Measurements from ENCODE around the gene ARMC2.

Gene ARMC2

DNA sequence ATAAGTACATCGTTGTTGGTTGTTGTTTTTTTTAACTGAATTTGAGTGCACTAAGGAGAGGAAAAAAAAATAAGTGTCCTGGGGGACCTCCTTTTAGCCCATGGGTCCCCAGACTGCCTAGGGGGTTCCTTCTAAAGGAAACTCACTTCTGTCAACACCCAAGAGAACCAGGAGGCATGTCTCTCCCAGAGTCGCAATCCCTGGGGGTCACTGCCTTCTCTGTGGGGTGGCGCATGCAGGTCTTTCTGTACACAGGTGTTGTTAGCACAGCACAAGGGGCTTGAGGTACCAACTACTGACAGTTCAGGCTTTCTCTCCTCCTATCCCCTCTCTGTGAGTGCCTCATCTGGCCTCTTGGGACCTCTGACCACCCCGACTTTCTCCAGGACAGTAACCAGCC, 7.3 kb upstream of the ARMC2 start:
- TF ChIP-seq CTCF (IDR thresholded peaks at IDR 0.05; ENCODE audit: low read length) (no peak), EZH2 (IDR thresholded peaks at IDR 0.05; ENCODE audit: borderline replicate concordance, low read length) (no peak)
- H3K9me3 ChIP-seq (ENCODE audit: low read length): no peaks in the 10 kb centered on the region
- no peak overlapping the region for H3K4me3 ChIP-seq (ENCODE audit: low read depth, low read length, poor library complexity, severe bottlenecking)
- no peak overlapping the region for H3K9ac ChIP-seq (ENCODE audit: low read length)
- H3K27ac ChIP-seq (ENCODE audit: low read depth, low read length, poor library complexity, severe bottlenecking): no peak overlapping the region
- no peak overlapping the region for H2AFZ ChIP-seq (ENCODE audit: low read length)
- H3K79me2 ChIP-seq (ENCODE audit: insufficient read depth, low read length): no peaks in the 10 kb centered on the region
- no peaks in the 10 kb centered on the region for H4K20me1 ChIP-seq (ENCODE audit: insufficient read depth, low read length)
- no peaks in the 10 kb centered on the region for H3F3A ChIP-seq (ENCODE audit: insufficient read depth, low read length)
- no peaks in the 10 kb centered on the region for H3K27me3 ChIP-seq (ENCODE audit: insufficient read depth, low read length)
- no peak overlapping the region for H3K4me2 ChIP-seq (ENCODE audit: low read length)
- no peaks in the 10 kb centered on the region for H3K36me3 ChIP-seq (ENCODE audit: insufficient read depth, low read length)
- H3K4me1 ChIP-seq (ENCODE audit: insufficient read depth, low read length, severe bottlenecking): no peaks in the 10 kb centered on the region
- no peaks in the 10 kb centered on the region for H3K9me2 ChIP-seq (ENCODE audit: low read depth, low read length)

DNA sequence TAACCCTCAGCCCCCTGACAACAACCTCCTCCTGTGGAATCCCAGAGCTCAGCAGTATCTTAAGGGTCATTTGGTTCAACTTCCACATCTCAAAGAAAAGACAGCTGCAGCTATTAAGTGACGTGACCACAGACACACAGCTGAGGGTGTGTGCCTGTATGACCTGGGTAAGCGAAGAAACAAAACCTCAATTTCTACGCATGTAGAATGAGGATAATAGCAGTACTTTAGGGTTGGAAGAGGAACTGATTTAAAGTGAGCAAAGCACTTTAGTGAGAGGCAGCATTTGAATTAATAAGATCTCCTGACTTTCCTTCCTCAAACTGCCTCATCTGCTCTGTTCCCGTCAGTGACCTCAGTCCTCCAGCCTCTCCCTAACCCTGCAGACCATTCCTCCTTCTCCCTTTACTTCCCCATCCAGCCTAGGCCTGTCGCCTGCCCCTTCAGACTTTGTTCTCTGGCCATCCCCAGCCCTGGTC, 6.8 kb upstream of the ARMC2 start:
- no peaks in the 10 kb centered on the region for H3K4me1 ChIP-seq (ENCODE audit: insufficient read depth, low read length, severe bottlenecking)
- no peak overlapping the region for H3K27ac ChIP-seq (ENCODE audit: low read depth, low read length, poor library complexity, severe bottlenecking)
- no peaks in the 10 kb centered on the region for H3K79me2 ChIP-seq (ENCODE audit: insufficient read depth, low read length)
- H3K9me3 ChIP-seq (ENCODE audit: low read length): no peaks in the 10 kb centered on the region
- H3K9me2 ChIP-seq (ENCODE audit: low read depth, low read length): no peaks in the 10 kb centered on the region
- no peak overlapping the region for H3K4me2 ChIP-seq (ENCODE audit: low read length)
- no peaks in the 10 kb centered on the region for H3F3A ChIP-seq (ENCODE audit: insufficient read depth, low read length)
- no peak overlapping the region for H2AFZ ChIP-seq (ENCODE audit: low read length)
- H3K36me3 ChIP-seq (ENCODE audit: insufficient read depth, low read length): no peaks in the 10 kb centered on the region
- H4K20me1 ChIP-seq (ENCODE audit: insufficient read depth, low read length): no peaks in the 10 kb centered on the region
- H3K4me3 ChIP-seq (ENCODE audit: low read depth, low read length, poor library complexity, severe bottlenecking): no peak overlapping the region
- no peak overlapping the region for H3K9ac ChIP-seq (ENCODE audit: low read length)
- no peaks in the 10 kb centered on the region for H3K27me3 ChIP-seq (ENCODE audit: insufficient read depth, low read length)
- TF ChIP-seq EZH2 (IDR thresholded peaks at IDR 0.05; ENCODE audit: borderline replicate concordance, low read length): no peak
- no peak for TF ChIP-seq CTCF (IDR thresholded peaks at IDR 0.05; ENCODE audit: low read length)

DNA sequence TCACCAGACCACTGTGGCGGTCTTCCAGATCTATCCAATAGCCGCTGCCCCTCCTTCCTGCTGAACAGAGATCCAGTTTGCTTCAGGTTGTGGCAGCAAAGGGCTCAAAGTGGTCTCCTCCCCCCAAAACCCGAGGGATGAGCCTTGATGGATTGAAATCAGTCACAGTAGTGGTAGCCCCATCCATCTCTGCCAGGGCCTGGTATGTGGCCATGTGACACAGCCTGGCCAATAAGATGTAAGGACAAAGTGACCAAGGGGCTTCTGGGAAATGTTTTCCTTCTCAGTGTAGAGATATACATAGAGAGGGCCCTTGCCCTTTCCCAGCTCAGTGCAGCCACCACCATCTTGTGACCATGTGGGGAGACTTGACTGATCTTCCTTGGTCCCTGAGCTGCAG, 4.1 kb upstream of the ARMC2 start:
- Histone ChIP-seq H3K36me3 (ENCODE audit: insufficient read depth, low read length) (no peaks in the 10 kb centered on the region), H3K4me1 (ENCODE audit: insufficient read depth, low read length, severe bottlenecking) (peaks cover 13% of the 10 kb centered on the region), H3K27me3 (ENCODE audit: insufficient read depth, low read length) (no peaks in the 10 kb centered on the region), H3K9me2 (ENCODE audit: low read depth, low read length) (no peaks in the 10 kb centered on the region), H3K4me3 (ENCODE audit: low read depth, low read length, poor library complexity, severe bottlenecking) (no peak overlapping the region), H2AFZ (ENCODE audit: low read length) (no peak overlapping the region), H3K9me3 (ENCODE audit: low read length) (no peaks in the 10 kb centered on the region), H3K79me2 (ENCODE audit: insufficient read depth, low read length) (no peaks in the 10 kb centered on the region), H3K4me2 (ENCODE audit: low read length) (no peak overlapping the region), H3F3A (ENCODE audit: insufficient read depth, low read length) (no peaks in the 10 kb centered on the region), H3K9ac (ENCODE audit: low read length) (no peak overlapping the region), H4K20me1 (ENCODE audit: insufficient read depth, low read length) (no peaks in the 10 kb centered on the region), H3K27ac (ENCODE audit: low read depth, low read length, poor library complexity, severe bottlenecking) (no peak overlapping the region)
- no peak for TF ChIP-seq EZH2 (IDR thresholded peaks at IDR 0.05; ENCODE audit: borderline replicate concordance, low read length)
- no peak for TF ChIP-seq CTCF (IDR thresholded peaks at IDR 0.05; ENCODE audit: low read length)

Measured in OCI-LY1 (cell line).